Breast epithelium (tissue), 3 donors: Measurements from ENCODE around the gene COMMD1.

Experiments
- CTCF ChIP-seq, 3 donors: fragments of 450-650 bp; IDR thresholded peaks; one replicate each; pipeline ENCODE4 v1.5.1; 2016 to 2017; ENCODE audit warnings: antibody characterized with exemption in 3 of 3, mild to moderate bottlenecking in 3 of 3, moderate library complexity in 3 of 3
- POLR2A ChIP-seq: fragments of 450-650 bp; IDR thresholded peaks from one replicate; pipeline ENCODE4 v1.6.1; 2016; ENCODE audit warnings: antibody characterized with exemption, mild to moderate bottlenecking, moderate library complexity
- POLR2AphosphoS5 ChIP-seq, 3 donors: sonication (generic); formaldehyde crosslinking; IDR thresholded peaks; one replicate each; pipeline ENCODE4 v1.6.1; 2017; ENCODE audit warnings: antibody characterized with exemption in 3 of 3

GRCh38 chr2:61995065-61995464 lies 89.6 kb downstream of the COMMD1 start:
- TF ChIP-seq POLR2A (no peak), CTCF (IDR thresholded peaks at IDR 0.05) (no peak), POLR2AphosphoS5 (IDR thresholded peaks at IDR 0.05) (no peak)
